H1 (cell line): ENCODE results near the gene MIX23. TPM values are rescaled to one million over a fixed set of nuclear protein-coding genes. Genes with fewer than 3 reads are reported as not detected.

Experiments used
- HDAC6 ChIP-seq: IDR thresholded peaks from one replicate; pipeline ENCODE4 v1.7.1; 2012; ENCODE audit warnings: low read depth, mild to moderate bottlenecking, inconsistent platforms, low read length, moderate library complexity
- POLR2AphosphoS5 ChIP-seq: IDR thresholded peaks from 2 replicates; pipeline ENCODE4 v1.6.1; 2011; ENCODE audit warnings: low read depth, low read length
- polyA plus RNA-seq, 7 experiments: library from polyadenylated mRNA; depleted of rRNA in 3 of 7; stranded (reverse) in 5 of 7; unstranded in 2 of 7; fragments of >200 nt in 5 of 7; fragments of 200-250 nt in 2 of 7; gene quantifications; 1 replicate in 5 of 7; 2 replicates in 1 of 7; 4 replicates in 1 of 7; pipeline versions ENCODE4 v1.2.1 to v1.2.3, GENCODE V29; 2011 to 2013; ENCODE audit warnings: missing spikeins in 2 of 7, mixed read lengths in 2 of 7
- total RNA-seq: library from RNA; stranded (reverse); fragmentation: NEBNext Ultra II Directional; extraction: Animal tissue kit (Norgen Biotek cat#: 25700); gene quantifications from 2 replicates; pipeline ENCODE4 v1.2.1, GENCODE V29; 2021

Gene MIX23
- total and polyA plus RNA-seq, 2 of the 8 experiments (the other 6 are each of a cell fraction or from before 2014, with no cell fraction given): 22.1 to 69.6 TPM

DNA sequence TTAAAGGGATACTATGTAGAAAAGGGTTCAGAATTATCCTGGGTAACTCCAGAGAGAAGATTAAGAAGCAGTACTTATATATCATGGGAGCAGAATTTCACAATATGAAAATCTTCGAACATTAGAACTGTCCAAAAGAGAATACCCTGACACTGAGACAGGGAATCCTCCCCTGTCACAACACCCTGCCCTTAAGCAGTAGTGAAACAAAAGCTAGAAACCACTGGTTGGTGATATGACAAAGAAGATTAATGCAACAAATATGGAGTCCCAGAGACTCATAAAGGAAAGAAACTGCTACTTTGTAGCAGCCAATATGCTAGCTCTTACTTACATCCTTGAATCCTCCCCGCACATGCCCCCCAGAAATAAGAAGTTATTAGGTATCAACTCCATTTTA, 18.5 kb downstream of the MIX23 start (continued):
- TF ChIP-seq HDAC6 (no peak), POLR2AphosphoS5 (no peak)
- TF ChIP-seq, all 59 proteins: peak for 0
